RWPE2 (cell line): ENCODE data around the gene COX7A2.

Experiments
- ATAC-seq: fragments of 200-7000 bp; cut with Tn5 transposase; 3 replicates; pipeline ENCODE4 v1.9.1; 2021; ENCODE audit warnings: low read depth
- DNase-seq: peaks from one replicate; pipeline ENCODE4 v3.0.0-alpha.2; 2020; ENCODE audit warnings: low spot score
- H3K27ac ChIP-seq: fragments of 450-650 bp; 2 replicates; pipeline ENCODE4 v1.5.1; 2017; ENCODE audit warnings: mild to moderate bottlenecking; ENCODE audit not compliant: poor library complexity, severe bottlenecking
- H3K27me3 ChIP-seq: fragments of 250-450 bp; sonication (Bioruptor Pico); 2 replicates; pipeline ENCODE4 v1.5.1; 2021; ENCODE audit warnings: mild to moderate bottlenecking, moderate library complexity; ENCODE audit not compliant: insufficient read depth, poor library complexity, severe bottlenecking
- H3K36me3 ChIP-seq: fragments of 250-450 bp; sonication (Bioruptor Pico); 2 replicates; pipeline ENCODE4 v1.5.1; 2020; ENCODE audit warnings: low read depth, mild to moderate bottlenecking, moderate library complexity
- H3K4me1 ChIP-seq: fragments of 250-450 bp; sonication (Bioruptor Pico); 2 replicates; pipeline ENCODE4 v1.5.1; 2021; ENCODE audit warnings: mild to moderate bottlenecking, moderate library complexity; ENCODE audit not compliant: insufficient read depth, poor library complexity, severe bottlenecking
- H3K4me3 ChIP-seq: fragments of 250-450 bp; sonication (Bioruptor Pico); 2 replicates; pipeline ENCODE4 v1.5.1; 2021; ENCODE audit warnings: mild to moderate bottlenecking, moderate library complexity; ENCODE audit not compliant: severe bottlenecking
- H3K9me3 ChIP-seq: fragments of 250-450 bp; sonication (Bioruptor Pico); 2 replicates; pipeline ENCODE4 v1.5.1; 2021; ENCODE audit warnings: mild to moderate bottlenecking, moderate library complexity; ENCODE audit not compliant: severe bottlenecking
- TF ChIP-seq, protein P1 (sequence below): fragments of 450-650 bp; IDR thresholded peaks from one replicate; pipeline ENCODE4 v1.5.1; 2017; ENCODE audit warnings: mild to moderate bottlenecking, moderate library complexity; ENCODE audit not compliant: poor library complexity, severe bottlenecking

COX7A2 gene

DNA sequence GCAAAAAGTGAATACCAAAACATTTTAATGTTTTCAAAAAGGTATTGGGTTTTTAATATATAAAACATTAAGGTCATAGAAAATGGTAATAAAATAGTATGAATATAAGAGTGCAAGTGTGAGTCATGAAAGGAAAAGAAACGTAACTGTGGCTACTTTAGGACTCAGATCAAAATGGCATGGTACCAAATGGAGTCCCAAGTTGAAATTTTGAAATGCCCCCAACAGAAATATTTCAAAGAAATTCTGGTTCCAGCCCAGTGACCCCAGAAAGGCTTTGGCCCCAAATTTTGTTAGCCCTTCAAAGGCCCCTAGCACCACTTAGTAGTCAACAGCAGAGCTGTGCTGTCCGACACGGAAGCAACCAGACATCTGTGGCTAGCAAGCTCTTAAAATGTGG is 43.7 kb downstream of the COX7A2 start:
- no peak overlapping the region for H3K4me3 ChIP-seq
- peaks cover 48% of the 10 kb centered on the region for H3K4me1 ChIP-seq
- peaks cover 11% of the 10 kb centered on the region for H3K36me3 ChIP-seq
- ATAC-seq (no peak), DNase-seq (no peak)
- no peaks in the 10 kb centered on the region for H3K27me3 ChIP-seq
- peaks cover 3% of the 10 kb centered on the region for H3K9me3 ChIP-seq
- H3K27ac ChIP-seq = peak overlapping the region; percentile 20
- TF ChIP-seq, protein P1, sequence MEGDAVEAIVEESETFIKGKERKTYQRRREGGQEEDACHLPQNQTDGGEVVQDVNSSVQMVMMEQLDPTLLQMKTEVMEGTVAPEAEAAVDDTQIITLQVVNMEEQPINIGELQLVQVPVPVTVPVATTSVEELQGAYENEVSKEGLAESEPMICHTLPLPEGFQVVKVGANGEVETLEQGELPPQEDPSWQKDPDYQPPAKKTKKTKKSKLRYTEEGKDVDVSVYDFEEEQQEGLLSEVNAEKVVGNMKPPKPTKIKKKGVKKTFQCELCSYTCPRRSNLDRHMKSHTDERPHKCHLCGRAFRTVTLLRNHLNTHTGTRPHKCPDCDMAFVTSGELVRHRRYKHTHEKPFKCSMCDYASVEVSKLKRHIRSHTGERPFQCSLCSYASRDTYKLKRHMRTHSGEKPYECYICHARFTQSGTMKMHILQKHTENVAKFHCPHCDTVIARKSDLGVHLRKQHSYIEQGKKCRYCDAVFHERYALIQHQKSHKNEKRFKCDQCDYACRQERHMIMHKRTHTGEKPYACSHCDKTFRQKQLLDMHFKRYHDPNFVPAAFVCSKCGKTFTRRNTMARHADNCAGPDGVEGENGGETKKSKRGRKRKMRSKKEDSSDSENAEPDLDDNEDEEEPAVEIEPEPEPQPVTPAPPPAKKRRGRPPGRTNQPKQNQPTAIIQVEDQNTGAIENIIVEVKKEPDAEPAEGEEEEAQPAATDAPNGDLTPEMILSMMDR = no peak

DNA sequence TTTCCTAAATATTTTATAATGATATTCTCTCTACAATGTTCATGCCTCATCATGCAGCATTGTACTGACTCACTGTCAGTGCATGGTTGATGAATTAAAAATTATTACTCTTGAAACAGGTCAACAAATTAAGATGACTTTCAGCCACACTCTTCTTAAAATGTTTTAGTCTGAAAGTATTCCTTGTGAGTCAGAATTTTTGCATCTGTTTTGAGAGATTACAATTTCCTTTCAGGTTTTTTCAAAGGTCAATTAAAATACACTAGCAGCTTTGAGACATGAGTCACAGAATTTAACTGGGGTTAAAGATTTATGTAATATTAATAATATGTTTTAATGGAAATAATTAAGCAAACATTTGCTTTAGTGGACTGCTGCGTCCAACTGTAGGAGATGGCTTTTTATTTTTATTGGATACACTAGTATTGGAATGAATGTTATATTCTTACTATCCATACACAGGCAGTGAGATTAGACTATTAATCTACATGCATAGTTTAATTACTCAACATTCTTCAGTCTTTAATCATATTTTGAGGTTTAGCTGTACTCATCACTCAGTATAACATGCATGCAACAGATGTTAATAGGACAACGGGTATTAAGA is 47.4 kb downstream of the COX7A2 start:
- no peak overlapping the region for H3K4me3 ChIP-seq
- peak; percentile 89 for ATAC-seq
- peaks cover 4% of the 10 kb centered on the region for H3K9me3 ChIP-seq
- TF ChIP-seq, protein P1 = no peak
- peaks cover 47% of the 10 kb centered on the region for H3K36me3 ChIP-seq
- H3K27ac ChIP-seq = peak overlapping the region; percentile 93
- H3K27me3 ChIP-seq = no peaks in the 10 kb centered on the region
- H3K4me1 ChIP-seq = peaks cover 38% of the 10 kb centered on the region
- DNase-seq = no peak

DNA sequence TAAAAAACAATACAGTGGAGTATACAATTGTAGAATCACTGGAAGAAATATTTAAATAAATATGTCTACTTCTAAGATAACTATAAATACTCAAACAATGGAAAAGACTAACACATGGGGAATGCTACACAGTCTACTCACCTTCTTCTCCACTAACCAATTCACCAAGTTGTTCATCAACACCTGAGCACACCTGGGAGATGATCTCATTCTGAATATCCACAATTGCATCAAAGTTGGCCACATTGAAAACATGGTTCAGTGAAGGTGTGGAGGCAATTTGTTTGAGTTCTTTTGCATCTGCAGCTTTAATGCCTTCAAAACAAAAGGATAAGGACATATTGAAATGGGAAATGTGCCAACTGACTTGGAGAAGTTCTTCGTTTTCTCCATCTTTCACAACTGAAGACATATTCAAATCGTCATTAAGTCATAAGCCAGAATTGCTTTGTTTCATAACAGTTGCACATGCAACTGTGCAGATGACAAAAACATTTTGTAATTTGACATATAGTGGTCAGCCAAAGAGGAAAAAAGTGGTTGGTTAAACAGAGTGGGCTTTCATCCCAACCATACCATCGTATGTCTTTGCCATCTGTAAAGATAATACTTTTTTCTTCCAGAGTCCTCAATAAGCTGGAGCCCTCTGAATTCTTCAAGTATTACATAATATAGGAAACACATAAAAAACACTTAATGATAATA is 55.2 kb downstream of the COX7A2 start:
- Histone ChIP-seq H3K9me3 (no peaks in the 10 kb centered on the region), H3K36me3 (peaks cover 69% of the 10 kb centered on the region), H3K27ac (peak overlapping the region; percentile 3), H3K27me3 (no peaks in the 10 kb centered on the region), H3K4me3 (no peak overlapping the region), H3K4me1 (no peaks in the 10 kb centered on the region)
- peak; percentile 68; the same call in 1 of the 3 replicates for ATAC-seq
- no peak for DNase-seq
- TF ChIP-seq, protein P1 = no peak
